GM21619 (cell line): Measurements from ENCODE around the gene C4B.
"Not testable (repeated sequence)": the region's sequence is repeated elsewhere in the genome, so short reads cannot be mapped to it uniquely, and the experiment has no call there.

Experiments used
- ATAC-seq: cut with Tn5 transposase; IDR thresholded peaks from one replicate; pipeline ENCODE4 v1.9.1; 2021; ENCODE audit not compliant: unreplicated experiment

Gene C4B

GRCh38 chr6:32035283-32036013, 20.9 kb downstream of the C4B start:
- ATAC-seq, result not testable (repeated sequence)

GRCh38 chr6:32037136-32037535, 22.5 kb downstream of the C4B start:
- ATAC-seq, result not testable (repeated sequence)

GRCh38 chr6:32037598-32038524, 23.3 kb downstream of the C4B start, which contains the start of gene CYP21A2:
CYP21A2 (plus strand) TSS chr6:32038415; CDS start chr6:32038423, 8 bp downstream.
- ATAC-seq, result not testable (repeated sequence)

- not testable (repeated sequence) for ATAC-seq
These were observed 24.3 kb downstream of the C4B start for GRCh38 chr6:32038878-32039277.

GRCh38 chr6:32039321-32040274, 25.0 kb downstream of the C4B start:
- not testable (repeated sequence) for ATAC-seq

GRCh38 chr6:32040299-32041049, 25.9 kb downstream of the C4B start:
- not testable (repeated sequence) for ATAC-seq

- ATAC-seq, result not testable (repeated sequence)
These were observed 26.4 kb downstream of the C4B start for GRCh38 chr6:32041050-32041321.

GRCh38 chr6:32041385-32041784, 26.8 kb downstream of the C4B start:
- not testable (repeated sequence) for ATAC-seq

GRCh38 chr6:32042276-32042675, 27.7 kb downstream of the C4B start:
- ATAC-seq, result not testable (repeated sequence)

GRCh38 chr6:32043589-32044380, 29.2 kb downstream of the C4B start:
- not testable (repeated sequence) for ATAC-seq

GRCh38 chr6:32044916-32045315, 30.3 kb downstream of the C4B start:
- ATAC-seq, result not testable (repeated sequence)

GRCh38 chr6:32045811-32046449, 31.3 kb downstream of the C4B start:
- no peak for ATAC-seq

GRCh38 chr6:32046450-32047083, 32.0 kb downstream of the C4B start:
- no peak for ATAC-seq

- ATAC-seq, result no peak
These were observed 32.5 kb downstream of the C4B start for GRCh38 chr6:32047084-32047478.

GRCh38 chr6:32047539-32047854, 32.9 kb downstream of the C4B start:
- ATAC-seq, result no peak

- ATAC-seq, result no peak
These were observed 33.5 kb downstream of the C4B start for GRCh38 chr6:32047855-32048766.

- not testable (repeated sequence) for ATAC-seq
These were observed 34.6 kb downstream of the C4B start for GRCh38 chr6:32049149-32049548.
